GM19452 (cell line): ENCODE data around the gene ARID4B.
A peak's percentile ranks its signal among the peaks of the same experiment; 100 is the strongest.

ENCODE experiments used
- ATAC-seq: cut with Tn5 transposase; IDR thresholded peaks from one replicate; pipeline ENCODE4 v1.9.1; 2021; ENCODE audit not compliant: unreplicated experiment

ARID4B gene

DNA sequence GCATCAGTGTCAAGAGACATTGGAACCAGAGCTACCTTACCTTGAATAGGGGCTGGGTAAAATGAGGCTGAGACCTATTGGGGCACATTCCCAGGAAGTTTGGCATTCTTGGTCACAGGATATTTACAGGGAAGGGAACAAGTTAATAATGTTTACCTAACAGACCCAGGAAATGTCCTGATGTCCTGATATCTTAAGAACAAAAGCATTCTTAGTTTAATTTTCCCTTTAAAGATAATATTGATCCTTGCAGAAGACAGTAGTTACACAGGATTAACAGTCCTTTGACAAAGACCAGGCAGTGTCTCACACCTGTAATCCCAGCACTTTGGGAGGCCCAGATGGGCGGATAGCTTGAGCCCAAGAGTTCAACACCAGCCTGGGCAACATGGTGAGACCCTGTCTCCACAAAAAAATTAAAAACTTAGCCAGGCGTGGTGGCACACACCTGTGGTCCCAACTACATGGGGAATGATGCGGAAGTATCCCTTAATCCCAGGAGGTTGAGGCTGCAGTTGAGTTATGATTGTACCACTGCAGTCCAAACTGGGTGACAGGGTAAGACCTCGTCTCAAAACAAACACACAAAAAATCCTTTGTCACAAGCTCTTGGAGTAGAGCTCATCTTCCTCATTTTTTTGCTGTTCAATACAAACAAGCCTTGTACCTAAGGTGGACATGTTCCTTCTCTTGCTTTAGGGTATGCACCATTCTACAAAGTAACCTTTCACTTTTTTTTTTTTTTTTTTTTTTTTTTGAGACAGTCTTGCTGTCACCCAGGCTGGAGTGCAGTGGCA lies 198.0 kb downstream of the ARID4B start:
- ATAC-seq = no peak

DNA sequence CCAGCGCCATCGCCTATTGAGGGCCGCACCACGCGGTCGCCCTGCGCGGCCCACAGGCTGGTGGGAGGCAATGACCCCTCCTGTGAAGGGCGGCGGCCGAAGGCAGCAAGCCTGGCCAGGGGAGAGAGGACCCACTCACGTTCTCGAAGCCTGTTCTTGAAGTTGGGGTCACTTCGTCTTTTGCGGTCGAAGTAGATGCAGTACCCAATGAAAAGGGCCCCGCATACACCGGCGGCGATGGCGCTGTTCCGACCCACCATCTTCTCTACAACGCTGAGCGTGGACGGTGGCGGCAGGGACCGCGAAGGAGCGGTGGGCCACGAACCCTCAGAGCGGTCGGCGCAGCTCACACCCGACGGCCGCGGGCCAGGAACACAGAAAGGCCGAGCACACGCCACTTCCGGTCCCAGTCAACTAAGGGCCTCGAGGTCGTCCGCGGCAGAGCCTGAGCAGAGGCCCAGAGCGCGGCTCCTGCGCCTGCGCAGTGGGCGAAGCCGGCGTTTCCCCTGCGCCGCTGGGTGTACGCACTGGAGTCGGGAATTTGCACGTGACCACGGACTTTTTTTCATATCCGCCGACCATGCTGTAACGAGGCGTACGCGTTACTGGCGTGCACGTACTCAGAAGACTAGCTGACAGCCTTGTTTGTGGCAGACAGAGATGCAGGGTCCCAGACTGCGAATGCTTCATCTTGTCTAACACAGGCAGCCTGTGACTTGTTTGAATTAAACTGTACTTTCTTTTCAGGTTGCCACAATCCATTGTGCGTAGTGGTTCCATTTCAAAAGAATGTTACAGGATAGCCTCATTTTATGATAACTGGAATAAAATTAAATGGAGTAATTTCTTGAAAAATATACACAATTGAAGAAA lies 199.3 kb downstream of the ARID4B start, which contains the start of gene TOMM20:
TOMM20 (minus strand) TSS at position 382 of the 873 bp plus-strand sequence; CDS start at position 260, 122 bp downstream.
- ATAC-seq = peak; percentile 95

DNA sequence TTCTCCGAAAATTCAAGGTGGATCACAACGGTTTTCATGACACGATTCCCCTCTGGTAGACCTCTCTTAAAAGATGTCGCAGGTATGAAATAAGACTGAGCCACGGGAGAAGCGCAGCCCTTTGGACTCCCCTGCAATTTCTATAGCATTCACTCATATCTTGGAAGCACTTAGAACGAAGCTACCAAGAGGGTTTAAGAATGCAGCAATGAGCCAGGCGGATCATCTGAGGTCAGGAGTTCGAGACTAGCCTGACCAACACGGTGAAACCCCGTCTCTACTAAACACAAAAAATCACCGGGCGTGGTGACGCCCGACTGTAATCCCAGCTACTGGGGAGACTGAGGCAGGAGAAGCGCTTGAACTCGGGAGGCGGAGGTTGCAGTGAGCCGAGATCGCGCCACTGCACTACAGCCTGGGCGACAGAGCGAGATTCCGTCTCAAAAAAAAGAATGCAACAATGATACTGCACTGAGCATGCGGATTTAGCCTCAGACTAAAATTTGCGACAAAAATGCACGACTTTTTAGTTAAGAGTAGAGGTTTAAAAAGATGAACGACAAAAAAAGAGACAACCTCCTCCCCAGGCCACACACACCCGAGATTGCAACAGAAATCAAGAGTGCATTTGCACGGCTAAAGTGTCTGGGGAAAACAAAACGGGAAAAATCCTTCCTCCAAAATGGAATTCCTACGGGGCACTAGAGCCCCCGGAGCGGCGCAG lies 200.1 kb downstream of the ARID4B start:
- no peak for ATAC-seq

DNA sequence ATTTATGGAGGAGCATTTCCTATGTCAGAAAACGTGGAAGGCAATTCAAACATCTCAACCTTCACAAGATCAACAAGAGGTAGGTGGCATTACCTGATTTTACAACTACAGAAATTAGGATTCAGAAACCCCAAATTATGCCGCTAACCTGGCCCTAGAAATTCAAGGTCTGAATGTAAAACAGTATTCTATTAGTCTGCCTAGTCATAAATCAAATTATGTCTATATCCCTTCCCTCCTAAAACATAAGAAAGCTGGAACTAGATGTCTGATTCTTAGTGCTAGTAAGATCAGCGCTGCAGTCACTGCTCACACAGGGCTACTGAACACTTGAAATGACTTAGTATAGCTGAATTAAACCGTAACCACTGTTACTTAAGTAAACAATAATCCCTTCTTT lies 200.8 kb downstream of the ARID4B start:
- no peak for ATAC-seq

DNA sequence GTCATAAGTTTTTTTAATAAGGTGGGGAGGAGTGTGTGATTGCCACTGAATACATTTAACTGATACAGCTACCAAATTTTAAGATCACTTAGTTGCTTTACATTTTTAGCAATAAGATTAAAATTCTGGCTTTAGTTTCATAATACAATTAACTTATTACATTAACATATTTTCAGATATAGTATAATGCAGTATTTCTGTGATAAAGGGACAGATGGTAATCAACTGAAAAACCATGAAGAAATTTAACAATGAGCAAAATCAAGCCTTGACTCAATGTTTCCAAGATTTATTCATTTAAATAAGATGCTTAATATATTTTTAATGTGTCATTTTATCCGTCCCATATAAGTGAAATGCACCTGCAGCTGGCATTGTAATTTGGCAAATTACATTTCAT lies 203.3 kb downstream of the ARID4B start:
- no peak for ATAC-seq

DNA sequence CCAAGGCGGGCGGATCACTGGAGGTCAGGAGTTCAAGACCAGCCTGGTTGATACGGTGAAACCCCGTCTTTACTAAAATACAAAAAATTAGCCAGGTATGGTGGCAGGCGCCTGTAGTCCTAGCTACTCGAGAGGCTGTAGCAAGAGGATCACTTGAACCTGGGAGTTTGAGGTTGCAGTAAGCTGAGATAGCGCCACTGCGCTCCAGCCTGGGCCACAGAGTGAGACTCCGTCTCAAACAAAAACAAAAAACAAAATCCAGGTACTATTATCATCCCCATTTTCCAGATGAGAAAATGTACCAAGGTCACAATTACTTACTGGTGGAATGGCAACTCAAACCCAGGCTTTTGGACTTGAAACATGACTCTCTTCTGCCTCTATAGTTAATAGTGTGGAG lies 203.9 kb downstream of the ARID4B start:
- ATAC-seq = no peak

DNA sequence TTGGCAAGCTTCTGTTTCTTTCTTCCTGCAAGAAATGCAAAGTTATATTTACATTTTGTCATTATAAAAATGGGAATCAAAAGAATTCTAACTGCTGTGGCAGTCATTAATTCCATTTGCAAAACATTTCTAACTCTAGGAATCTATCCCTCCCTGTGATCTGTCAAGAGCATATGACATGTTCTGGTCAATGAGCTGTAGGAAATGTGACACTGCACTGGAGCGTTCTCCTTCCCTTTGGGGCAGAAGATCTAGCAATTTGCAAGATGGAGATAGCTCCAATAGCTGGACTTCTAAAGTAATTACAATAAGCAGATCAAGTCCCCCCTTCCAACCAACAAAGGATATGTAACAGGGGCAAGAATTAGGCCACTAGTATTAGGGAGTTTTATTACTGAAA lies 205.6 kb downstream of the ARID4B start:
- no peak for ATAC-seq
